GM20431 (cell line): Measurements from ENCODE around the gene ARHGAP6.

ENCODE experiments used
- in situ Hi-C: fragments of 300-500 bp; cut with MseI, MboI; formaldehyde crosslinking; loops from one replicate; pipeline ENCODE4 v1.15.0; 2020; ENCODE audit warnings: low sequenced_read_pairs; ENCODE audit not compliant: unreplicated experiment

The ARHGAP6 gene

DNA sequence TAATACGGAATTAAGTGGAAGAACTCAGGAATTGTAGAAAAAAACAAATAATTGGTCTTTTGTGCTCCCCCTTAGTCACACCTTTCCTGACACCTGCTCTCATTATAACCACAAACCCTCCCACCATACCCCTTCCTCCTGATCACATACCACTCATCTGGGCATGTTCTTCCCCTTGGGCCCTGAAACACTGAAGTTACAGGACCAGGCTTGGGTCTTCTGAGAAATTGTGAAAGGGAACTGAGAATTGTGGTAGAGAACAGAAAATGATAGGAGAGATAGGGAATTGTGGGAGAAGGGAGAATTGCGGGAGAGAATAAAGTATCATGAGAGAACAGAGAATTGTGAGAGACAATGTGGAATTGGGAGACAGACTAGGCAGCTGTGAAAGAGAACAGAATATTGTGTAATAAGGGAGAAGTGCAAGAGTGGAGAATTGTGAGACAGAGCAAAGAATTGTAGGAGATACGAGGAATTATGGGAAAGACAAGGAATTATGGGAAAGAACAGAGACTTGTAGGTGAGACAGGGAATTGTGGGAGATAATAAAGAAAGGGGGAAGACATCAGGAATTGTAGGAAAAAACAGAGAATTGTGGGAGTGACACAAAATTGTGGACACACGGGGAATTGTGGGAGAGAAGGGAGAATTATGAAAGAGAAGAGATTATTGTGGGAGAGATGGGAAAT lies 557.3 kb downstream of the ARHGAP6 start:
- in situ Hi-C loops = no loop called here

DNA sequence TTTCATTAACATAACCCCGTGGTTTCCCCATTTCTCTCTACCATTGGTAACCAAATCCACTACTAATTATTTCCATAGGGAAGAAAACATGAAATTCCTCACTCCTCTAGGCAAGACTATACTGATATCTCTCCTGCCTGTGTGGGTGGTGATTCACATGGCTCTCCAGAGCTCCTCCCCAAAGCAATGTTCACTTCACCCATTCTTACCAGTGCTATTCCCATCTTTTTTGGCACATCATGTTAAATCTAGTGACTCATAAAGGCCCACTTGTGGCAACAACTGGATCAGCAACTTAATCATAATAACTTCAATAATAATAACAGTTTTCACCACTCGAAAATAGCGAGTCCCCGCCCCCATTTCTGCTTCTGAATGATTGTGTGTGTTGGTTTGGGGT lies 560.6 kb downstream of the ARHGAP6 start:
- in situ Hi-C loops = no loop called here

DNA sequence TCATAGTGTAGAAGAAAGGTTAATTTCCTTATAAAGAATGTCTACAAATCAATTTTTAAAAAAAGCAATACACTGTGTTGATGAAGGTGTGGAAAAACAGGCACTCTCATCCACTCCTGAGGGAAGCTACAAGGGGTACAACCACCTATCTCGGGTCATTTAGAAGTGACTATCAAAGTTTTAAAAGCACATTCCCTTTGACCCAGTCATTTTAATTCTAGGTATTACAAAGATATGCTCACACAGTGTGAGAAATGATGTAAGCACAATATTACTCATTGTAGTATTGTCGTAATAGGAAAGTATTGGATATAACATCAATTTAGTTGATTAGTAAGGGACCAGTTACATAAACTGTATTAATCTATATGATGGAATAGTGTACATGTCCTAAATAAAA lies 562.0 kb downstream of the ARHGAP6 start:
- in situ Hi-C loops = no loop called here

DNA sequence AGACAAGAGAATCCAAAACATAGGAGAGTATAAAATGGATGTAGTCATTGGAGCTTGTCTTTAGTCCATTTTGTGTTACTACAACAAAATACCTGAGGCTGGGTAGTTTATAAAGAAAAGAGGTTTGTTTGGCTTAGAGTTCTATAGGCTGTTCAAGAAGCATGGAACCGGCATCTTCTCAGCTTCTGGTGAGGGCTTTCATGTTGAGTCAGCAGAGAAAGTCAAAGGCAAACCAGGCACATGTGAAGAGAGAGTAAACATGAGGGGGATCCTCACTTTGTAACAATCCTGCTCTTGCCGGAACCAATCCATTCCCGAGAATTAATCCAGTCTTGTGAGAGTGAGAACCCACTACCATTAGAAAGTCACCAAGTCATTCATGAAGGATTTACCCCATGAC lies 562.7 kb downstream of the ARHGAP6 start:
- in situ Hi-C loops = no loop called here

DNA sequence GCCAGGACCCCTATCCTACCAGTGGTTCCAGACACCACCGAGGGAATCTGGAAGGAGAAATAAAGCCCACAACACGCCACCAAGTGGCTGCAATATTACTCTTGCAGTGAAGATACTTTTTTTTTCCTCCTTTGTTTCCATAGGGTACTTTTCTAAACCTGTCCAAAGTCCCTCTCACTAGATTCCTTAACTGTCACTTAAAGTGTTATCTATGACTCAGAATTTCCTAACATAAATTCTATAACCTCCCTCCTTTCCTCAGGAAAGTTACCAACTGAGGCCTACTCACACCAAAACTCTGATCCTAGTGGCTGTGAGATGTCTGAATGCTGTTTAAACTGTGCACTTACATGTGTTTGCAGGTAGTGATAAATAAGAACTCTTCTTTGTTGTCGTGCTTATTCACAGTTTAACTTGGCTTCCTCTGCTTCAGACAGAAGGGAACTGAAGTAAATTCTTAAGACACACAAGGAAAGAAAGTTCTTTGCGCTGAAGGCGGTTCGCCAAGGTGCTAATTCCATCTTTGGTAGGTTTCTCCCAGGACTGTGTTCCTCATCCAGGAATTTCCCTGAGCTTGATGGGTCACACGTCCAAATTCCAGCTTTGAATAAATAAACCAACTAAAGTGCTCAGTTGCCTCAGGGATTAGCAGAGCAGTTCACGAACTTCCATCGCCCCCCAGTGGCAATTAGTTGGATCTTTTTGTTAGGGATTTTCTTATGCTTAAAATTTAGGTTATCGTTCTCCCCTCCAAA lies 565.3 kb downstream of the ARHGAP6 start:
- in situ Hi-C loops = no loop called here

DNA sequence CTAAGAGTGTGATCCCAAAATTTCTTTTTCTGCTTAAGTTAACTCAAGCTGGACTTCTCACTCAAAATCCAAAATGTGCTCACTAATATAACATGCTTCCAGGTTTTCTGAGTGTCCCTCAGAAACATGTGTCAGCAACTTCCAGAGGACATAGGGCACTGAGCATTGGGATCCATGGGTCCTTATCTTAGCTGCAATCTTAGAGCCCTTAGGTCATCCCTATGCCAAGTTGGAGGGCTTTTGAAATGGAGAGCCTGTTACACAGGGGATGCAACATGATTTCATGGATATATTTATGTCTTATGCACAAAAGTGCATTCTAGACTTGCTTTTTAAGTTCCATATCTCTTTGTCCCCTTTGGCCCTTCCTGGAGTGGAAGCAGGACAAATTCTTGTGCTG lies 566.3 kb downstream of the ARHGAP6 start:
- in situ Hi-C loops = no loop called here

DNA sequence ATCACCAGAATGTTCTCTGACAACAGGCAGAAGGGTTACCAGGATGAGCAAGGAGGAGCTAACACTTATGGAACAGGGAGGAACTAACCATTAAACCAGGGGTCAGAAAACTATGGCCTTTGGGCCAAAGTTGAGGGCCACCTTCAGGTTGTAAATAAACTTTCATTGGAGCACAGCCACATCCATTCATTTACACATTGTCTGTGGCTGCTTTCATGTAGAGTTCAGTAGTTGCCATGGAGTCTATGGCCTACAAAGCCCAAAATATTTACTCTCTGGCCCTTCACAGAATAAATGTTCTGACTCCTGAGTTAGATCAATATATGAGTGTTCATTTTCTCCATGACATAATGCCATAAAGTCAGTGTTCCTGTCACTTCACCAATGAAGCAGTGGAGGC lies 567.8 kb downstream of the ARHGAP6 start:
- in situ Hi-C loops = no loop called here

DNA sequence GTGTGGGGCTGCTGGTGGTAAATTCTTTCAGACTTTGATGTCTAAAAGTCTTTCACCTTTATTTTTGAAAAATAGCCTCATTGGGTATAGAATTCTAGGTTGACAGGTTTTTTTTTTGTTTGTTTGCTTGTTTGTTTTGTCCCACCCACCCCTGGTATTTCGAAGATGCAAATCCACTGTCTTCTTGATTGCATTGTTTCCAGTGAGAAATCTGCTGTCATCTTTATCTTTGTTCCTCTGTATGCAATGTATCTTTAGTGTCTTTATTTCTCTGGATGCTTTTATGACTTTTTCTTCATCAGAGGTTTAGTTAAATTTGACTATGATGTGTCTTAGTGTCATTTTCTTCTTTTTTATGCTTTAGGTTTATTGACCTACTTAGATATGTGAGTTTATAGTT lies 575.9 kb downstream of the ARHGAP6 start:
- in situ Hi-C loops = no loop called here
